Activated T-cell treated with anti-CD3 and anti-CD28 coated beads for 48 hours (primary cell): ENCODE data around the gene NEDD4L.
A peak's percentile ranks its signal among the peaks of the same experiment; 100 is the strongest.
"Not testable (repeated sequence)": the region's sequence is repeated elsewhere in the genome, so short reads cannot be mapped to it uniquely, and the experiment has no call there.

ENCODE experiments used
- DNase-seq: peaks from one replicate; pipeline ENCODE4 v3.0.0-alpha.2; 2020; ENCODE audit warnings: low read depth

The NEDD4L gene

GRCh38 chr18:58027341-58027740 is 16.7 kb upstream of the NEDD4L start:
- no peak for DNase-seq

- no peak for DNase-seq
Observed at GRCh38 chr18:58028109-58028784, 15.8 kb upstream of the NEDD4L start.

GRCh38 chr18:58032233-58032632 is 11.8 kb upstream of the NEDD4L start:
- no peak for DNase-seq

- no peak for DNase-seq
Observed at GRCh38 chr18:58033216-58033615, 10.8 kb upstream of the NEDD4L start.

- DNase-seq, result no peak
Observed at GRCh38 chr18:58034370-58034769, 9.7 kb upstream of the NEDD4L start.

GRCh38 chr18:58037163-58037562 is 6.9 kb upstream of the NEDD4L start:
- no peak for DNase-seq

GRCh38 chr18:58038063-58038462 is 6.0 kb upstream of the NEDD4L start:
- no peak for DNase-seq

- DNase-seq, result no peak
Observed at GRCh38 chr18:58041633-58042032, 2.4 kb upstream of the NEDD4L start.

- DNase-seq, result no peak
Observed at GRCh38 chr18:58042826-58043490, 1.1 kb upstream of the NEDD4L start.

- peak; percentile 34 for DNase-seq
Observed at GRCh38 chr18:58044370-58045241, 580 bp downstream of the NEDD4L start.

GRCh38 chr18:58045242-58046092 is 1.4 kb downstream of the NEDD4L start:
- peak; percentile 25 for DNase-seq

- no peak for DNase-seq
Observed at GRCh38 chr18:58046093-58046793, 2.2 kb downstream of the NEDD4L start.

- no peak for DNase-seq
Observed at GRCh38 chr18:58046794-58047555, 2.9 kb downstream of the NEDD4L start.

GRCh38 chr18:58047556-58047882 is 3.5 kb downstream of the NEDD4L start:
- DNase-seq, result no peak

GRCh38 chr18:58048081-58048642 is 4.1 kb downstream of the NEDD4L start:
- DNase-seq, result no peak

- no peak for DNase-seq
Observed at GRCh38 chr18:58049000-58049688, 5.1 kb downstream of the NEDD4L start.

GRCh38 chr18:58050963-58051362 is 6.9 kb downstream of the NEDD4L start:
- not testable (repeated sequence) for DNase-seq

- DNase-seq, result no peak
Observed at GRCh38 chr18:58051765-58052460, 7.9 kb downstream of the NEDD4L start.

GRCh38 chr18:58052960-58053359 is 8.9 kb downstream of the NEDD4L start:
- DNase-seq, result no peak
